LoVo (cell line): ENCODE data around the gene CEMIP2.
"Not testable (repeated sequence)": the region's sequence is repeated elsewhere in the genome, so short reads cannot be mapped to it uniquely, and the experiment has no call there.

ENCODE experiments used
- DNase-seq: peaks from one replicate; pipeline ENCODE4 v3.0.0-alpha.2; 2016; ENCODE audit warnings: low spot score

Gene CEMIP2

DNA sequence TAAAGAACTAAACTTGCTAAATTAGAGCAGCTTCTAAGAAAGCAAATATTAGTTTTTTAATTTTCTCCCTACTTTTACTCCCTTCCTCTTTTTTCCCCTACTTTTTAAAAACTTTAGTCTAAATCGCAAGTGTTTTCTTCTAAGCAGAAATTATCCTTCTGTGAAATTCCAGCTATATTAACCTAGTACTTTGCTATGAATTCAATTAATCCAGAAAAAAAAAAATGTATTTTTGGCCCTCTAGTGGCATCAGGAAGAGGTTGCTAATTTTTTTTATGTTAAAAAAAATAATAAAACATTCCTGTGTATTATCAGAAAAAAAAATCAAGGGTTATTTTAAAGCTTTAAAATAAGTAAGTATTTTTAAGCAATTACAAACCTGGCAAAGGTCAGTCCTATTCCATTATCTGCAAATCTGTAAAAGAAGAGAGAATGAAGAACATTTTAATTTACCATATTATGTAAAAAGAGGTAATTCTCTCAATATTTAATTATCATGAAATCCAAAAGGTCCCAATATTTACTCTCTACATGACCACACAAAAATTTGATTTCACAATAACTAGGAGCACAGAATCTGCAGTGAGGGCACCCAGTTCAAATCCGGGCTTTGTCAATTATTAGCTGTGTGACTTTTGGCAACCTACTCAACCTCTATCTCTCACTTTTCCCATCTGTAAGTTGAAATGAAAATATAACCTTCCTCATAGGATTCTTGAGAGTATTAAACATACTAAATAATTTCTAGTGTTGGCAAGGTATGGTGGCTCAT lies 52.0 kb downstream of the CEMIP2 start:
- no peak for DNase-seq

DNA sequence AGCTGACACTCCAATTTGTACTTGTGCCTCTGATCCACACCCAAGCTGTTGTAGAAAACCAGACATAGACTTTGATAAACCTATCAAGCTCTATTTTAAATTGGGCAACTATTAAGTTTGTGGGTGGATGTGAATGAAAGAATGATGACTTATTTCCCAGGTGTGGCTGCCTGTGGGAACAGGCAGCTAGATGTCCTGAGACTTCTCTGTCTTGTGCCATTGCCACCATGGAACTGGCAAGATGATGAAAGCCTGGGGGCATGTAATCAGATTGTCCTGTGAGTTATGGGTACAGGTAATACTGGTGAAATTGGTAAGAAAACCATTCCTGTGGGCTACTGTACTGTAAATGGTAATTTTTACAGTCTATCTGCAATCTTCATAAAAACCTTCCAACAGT lies 57.5 kb downstream of the CEMIP2 start:
- no peak for DNase-seq

DNA sequence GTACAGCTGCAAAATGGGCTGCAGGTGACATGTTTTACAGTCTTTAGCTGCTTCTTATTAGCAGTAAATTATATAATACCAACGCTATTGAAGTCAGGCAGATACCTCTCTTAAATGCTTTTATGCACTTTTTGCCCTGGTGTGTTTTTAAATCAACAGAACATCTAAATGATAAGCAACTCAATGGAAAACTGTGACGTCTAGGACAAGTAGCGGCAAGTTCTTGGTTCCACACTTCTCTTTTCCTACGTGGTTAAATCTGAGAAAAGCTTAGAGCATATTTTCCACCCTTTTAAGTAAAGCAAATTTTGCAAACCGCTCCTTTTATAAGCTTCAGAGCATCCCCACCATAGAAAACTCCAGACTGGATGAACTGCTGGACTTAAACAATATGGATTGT lies 58.1 kb downstream of the CEMIP2 start:
- DNase-seq, result no peak

DNA sequence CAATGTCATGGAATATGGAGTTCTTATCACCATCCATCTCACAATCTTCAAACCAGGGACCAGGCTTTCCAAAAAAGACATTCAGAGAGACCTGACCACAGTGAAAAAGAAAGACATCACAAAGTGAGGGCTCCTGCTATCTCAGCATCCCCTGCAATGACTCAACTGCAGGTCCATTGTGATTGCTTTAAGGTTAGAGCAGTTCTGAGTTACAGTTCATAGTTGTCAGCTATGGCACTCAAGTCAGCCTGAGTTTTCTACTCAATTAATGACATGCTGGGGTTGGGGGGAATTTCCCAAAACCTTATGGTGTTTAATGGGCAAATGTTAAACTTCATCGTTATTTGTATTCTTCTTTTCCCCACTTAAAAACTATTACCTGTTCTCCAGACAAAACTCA lies 58.9 kb downstream of the CEMIP2 start:
- no peak for DNase-seq

DNA sequence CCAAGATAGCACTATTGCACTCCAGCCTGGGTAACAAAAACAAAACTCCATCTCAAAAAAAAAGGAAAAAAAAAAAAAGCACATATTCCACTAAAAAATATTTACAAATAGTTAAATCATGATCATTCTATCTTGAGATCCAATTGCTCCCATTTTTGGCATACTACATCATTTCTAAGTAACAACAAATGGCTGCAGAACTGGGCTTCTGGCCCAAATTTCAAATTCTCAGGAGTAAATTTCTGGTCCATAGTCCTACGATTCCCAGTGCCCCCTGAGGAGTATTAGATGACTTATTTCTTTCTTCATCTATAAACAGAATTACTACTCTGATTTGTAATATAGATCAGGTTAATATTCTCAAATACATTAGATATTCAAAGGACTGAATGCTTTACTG lies 62.1 kb downstream of the CEMIP2 start:
- DNase-seq, result no peak

DNA sequence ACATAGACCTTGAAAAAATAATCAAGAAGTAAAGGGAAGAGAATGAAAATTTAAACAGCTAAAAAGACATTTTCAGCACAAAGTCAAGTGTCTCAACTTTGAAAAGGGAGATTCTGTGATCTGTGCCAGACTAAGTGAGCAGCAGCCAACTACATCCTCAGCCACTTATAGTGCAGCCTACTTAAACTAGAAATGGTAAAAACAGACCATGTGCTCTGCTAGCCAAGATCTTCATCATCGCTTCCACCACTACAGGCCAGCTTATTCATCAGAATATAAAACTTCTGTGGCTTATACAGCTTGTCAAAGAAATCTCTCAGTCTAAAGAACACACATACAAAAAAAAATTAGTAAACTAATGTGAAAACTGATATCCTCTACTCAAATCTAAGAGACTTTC lies 63.5 kb downstream of the CEMIP2 start:
- no peak for DNase-seq

DNA sequence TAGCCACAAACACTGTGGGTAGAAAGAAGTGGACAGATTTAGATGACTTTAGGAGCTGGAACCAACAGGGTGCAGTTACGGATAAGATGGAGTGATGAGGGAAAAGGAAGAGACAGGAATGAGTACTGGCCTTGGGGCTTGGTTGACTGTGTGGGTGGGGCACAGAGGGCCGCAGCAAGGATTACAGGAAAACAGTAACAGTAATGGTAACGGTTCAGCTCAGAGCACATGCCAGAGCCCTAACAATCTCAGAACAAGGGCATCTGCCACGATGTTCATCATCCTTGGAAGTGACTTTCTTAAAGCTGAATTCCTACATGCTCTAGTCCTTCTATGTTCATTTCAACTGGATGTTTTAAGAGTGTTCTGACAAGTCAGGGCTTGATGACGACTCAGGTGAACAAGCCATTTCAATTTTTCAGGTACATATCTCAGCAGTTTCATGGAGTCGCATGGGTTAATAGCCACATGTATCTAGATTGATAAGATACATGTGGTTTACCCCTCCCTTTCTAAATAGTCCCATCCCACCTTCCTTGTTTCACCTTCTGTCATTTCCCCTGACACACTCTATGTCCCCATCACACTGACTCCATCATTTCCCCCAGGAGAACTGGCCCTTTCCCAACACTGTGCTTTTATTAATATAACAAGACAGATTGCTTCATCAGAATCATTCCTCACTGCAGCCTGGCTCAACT lies 65.0 kb downstream of the CEMIP2 start:
- DNase-seq, result no peak

DNA sequence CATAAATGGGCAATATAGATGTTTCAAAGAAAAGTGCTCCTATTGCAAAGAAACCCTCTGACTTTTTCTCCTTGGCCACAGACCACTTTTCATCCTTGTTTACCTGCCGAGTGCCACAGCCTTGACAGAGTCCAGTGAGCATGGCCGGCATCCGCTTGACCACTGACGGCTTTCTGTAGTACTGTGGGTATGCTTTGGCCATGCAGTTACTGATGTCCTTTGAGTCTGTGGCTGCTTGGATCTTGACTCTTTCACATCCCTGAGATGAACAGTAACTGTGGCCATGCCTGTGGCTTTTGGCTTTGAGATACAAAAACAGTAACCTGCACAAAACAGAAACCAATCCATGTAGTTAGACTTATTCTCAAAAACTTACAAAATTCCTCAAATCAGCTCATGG lies 70.4 kb downstream of the CEMIP2 start:
- DNase-seq, result no peak

DNA sequence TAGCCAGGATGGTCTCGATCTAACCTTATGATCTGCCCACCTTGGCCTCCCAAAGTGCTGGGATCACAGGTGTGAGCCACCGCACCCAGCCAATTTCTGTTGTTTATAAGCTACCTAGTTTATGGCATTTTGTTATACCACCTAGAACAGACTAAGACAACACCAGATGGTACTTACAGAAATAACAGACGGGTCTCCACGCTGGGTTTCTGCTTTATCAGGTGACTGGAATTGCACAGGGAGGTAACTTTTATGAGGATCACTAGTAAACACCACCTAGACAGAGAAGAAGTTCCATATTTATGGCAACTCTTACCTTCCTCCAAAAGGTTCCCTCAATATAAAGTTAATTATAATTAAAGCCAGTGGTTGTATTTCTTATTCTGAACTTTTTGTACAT lies 74.0 kb downstream of the CEMIP2 start:
- DNase-seq, result no peak

DNA sequence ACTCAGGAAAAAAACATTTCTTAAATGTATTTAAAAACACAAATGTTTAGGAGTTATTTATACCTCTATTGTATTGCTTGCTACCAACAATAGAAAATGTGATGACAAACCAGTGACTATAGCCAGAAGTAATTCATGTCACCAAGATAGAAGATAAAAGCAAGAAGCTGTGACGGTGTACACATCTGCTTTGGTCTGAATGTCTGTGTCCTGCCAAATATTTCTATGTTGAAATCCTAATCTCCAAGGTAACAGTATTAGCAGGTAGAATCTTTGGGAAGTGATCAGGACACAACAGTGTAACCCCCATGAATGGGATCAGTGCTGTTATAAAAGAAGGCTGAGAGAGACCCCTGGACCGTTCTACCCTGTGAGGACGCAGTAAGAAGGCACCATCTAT lies 74.7 kb downstream of the CEMIP2 start:
- DNase-seq, result no peak

DNA sequence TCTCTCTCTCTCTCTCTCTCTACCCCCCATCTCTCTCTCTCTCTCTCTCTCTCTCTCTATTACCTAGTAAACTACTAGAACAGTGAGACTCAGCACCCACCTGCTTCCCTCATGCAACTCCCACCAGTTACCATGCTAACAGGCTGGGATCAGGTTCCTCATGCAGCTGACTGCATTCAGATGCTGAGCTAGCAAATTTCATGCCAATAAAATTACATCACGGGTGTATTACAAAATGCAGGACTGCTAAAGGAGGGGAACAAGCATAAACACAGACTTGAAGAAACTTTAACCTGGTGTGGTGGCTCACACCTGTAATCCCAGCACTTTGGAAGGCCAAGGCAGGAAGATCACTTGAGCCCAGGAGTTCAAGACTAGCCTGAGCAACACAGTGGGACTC lies 76.0 kb downstream of the CEMIP2 start:
- DNase-seq, result no peak

DNA sequence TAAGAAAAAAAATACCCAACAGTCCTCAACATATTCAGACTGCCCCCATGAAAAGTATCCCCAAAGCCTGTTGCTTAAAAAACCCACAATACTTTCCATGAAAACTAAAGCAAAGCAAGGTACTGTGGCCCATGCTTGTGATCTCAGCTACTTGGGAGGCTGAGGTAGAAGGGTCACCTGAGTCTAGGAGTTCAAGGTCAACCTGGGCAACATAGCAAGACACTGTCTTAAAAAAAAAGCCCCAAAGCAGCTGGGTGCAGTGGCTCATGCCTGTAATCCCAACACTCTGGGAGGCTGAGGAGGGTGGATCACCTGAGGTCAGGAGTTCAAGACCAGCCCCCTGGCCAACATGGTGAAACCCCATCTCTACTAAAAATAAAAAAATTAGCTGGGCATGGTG lies 76.7 kb downstream of the CEMIP2 start:
- DNase-seq, result not testable (repeated sequence)

DNA sequence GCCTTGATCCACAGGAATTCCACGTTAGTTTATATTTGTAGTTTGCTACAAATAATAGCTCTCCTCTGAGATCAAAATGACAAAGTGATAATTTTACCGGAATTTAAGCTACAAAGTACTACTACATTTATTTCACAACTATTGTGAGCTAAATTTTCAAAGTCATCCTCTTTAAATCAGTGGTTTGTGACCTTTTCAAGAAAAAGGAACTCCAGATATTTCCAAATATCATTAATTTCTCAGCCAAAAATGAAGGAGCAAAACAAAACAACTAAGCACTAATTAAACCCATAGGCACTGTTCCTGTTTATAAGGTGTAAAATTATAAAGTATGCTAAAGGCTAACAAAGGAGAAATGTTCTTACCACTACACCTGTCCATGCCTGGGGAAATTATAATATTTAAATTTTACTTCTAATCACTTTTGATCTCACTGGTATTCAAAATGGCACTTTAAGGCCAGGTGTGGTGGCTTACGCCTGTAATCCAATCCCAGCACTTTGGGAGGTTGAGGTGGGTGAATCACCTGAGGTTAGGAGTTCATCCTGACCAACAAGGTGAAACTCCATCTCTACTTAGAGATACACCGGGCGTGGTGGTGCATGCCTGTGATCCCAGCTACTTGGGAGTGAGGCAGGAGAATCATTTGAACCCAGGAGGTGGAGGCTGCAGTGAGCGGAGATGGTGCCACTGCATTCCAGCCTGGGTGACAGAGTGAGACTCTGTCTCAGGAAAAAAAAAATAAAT lies 77.5 kb downstream of the CEMIP2 start:
- no peak for DNase-seq

DNA sequence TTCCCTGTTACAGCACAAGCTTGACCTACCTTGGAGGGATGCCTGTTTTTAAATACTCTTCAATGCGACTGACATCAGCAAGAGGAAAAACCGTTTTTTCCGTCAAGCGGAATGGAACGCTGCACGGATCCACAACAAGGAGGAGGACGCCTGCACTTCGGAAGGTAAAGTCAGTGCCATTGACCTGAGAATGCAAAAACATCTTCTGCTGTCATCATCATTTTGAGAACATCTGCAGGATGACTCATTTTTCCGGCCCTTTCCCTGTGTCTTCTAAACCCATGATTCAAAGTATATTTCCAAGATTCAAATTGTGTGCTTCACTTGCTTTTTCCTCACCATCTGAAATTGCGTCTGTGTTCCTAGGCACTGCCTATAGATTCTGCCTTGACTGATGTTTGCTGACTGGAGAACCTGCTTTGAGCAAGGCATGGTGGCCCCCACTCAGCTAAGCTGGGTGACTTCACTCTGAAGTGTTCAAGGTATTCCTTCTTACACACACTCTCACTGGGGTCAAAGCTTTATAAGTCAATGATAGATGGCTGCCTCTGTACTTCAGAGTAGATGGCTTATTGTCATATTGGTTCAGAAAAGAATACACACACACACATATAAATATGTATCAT lies 78.1 kb downstream of the CEMIP2 start:
- DNase-seq, result no peak

DNA sequence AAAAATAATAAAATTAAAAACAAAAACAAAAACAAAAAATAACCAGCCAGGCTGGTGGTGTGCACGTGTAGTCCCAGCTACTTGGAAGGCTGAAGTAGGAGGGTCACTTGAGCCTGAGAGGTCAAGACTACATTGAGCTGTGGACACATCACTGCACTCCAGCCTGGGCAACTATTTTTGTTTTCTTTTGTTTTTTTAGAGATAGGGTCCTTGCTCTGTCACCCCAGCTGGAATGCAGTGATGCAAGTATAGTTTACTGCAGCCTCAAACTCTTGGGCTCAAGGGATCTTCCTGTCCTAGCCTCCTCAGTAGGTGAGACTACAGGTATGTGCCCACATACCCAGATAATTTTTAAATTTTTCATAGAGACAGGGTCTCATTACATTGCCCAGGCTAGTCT lies 80.6 kb downstream of the CEMIP2 start:
- DNase-seq, result no peak

DNA sequence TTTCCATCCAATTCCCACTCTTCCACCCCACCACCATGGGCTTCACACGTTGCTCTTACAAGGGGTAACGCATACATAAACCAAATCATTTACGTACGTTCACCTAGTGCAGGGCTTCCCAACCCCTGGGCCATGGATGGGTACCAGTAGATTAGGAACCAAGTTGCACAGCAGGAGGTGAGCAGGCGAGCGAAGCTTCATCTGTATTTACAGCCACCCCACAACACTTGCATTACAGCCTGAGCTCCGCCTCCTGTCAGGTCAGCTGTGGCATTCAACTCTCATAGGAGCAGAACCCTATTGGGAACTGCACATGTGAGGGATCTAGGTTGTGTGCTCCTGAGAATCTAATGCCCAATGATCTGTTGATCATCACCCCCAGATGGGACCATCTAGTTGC lies 82.3 kb downstream of the CEMIP2 start:
- DNase-seq, result no peak

DNA sequence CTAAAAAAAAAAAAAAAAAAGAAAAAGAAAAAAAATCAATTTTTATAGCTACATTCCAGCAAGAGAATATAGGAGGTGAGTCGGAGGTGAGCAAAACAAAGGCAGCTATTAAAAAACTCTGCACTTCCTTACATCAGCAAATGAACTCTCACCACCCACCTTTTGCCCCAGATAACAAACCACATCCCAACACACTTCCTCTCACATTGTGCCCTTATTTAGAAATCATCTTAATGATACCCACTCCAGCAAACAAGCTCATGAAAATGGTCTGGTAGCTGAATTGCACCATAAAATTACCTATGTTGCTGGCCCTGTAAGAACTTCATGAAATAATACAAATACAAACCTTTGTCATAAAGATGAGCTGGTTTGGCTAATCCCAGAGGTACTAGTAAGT lies 82.9 kb downstream of the CEMIP2 start:
- DNase-seq, result peak; percentile 25

DNA sequence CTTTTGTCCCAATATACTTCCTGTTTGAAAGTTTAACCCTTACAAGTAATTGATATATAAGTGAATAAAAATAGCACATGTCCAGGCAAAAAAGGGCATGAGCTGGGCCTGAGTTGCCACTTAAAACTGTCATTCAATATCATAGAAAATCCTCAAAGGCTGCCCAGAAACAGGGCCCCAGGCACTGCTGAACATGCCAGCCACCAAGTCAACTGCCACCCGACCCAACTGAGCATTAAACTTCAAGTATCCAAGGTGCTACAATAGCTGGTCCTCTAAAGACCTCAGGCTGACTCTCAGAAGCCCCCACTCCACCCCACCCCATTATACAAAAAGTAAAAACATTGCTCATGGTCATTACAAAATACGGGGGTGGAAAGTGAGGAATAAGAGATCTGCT lies 83.7 kb downstream of the CEMIP2 start:
- DNase-seq, result no peak

DNA sequence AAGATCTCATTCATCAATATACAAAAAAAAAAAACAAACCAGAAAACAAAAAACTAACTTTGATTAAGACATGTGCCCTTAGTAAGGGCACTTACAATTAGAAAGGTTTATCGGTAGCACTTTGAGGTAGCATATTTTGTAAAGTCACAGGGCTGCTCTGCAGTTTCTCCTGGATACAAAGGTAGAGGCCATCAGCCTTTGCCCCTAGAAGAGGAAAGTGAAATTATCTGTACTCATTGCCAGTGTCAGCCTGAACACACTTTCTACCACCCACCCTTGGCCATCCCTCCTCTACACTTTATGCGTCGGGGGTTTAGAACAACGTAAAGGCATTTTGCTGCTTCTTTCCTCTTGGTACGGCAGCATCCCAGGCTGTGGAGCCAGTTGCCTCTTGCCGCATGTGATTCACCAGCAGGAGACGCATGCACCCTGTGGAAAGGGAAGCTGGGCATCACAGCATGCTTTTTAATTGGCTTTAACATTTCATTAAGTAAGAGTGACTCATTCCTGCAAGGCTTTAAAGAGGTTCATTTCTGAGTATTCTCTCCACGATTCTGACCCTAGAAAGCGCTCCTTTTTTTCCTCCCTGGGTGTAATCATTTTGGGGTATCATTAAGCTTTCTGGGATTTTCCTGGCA lies 84.6 kb downstream of the CEMIP2 start:
- peak; percentile 32 for DNase-seq

DNA sequence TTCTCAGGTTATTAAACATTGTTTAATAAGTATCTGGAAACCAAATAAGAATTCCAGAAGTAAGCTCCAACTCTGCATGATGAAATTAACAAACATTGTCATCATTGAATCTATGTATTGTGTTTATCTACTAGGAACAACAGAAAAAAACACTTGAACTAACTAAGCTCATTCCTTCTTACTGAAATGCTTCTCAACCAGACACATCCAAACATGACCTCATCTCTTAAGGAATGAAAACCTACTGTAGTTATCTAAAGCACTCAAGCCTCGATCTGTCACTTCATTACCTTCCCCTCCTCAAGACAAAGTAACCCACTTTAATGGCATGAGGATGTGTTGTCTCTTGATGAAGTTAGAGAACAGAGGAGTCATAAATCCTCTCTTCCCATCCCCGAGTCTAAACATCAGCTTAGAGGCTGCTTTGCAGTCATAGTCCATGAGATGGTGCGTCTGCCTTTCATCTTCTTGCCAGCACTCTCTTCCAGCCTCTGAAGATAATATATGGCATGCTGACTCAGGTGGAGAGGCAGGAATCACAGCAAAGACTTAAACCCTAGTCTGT lies 86.5 kb downstream of the CEMIP2 start:
- DNase-seq, result peak; percentile 32

DNA sequence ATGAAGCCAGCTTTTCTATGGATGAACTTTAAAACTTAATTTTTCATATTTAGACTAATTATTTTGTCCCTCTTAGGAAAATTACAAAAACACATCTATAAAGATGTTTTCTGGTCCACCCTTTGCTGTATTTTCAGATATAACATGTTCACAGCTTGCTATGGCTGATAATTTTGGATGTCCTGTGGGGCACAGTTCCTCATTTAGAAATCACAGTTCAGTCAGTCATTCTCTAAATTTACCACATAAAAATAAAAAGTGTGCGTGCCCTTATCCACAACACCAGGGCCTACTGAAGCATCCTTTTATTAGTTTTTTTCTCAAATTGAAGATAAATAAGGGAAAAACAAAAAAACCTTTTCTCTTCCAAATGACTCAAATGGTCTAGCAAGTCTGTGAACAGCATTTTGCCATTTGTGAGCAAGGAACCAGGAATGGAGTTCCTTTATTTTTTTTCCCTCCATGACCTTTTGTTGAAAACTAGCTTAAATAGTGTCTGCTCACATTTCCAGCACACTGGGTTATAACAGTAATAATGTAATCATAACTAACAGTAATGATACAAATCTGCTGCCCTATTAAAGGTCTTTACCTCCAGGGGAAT lies 87.1 kb downstream of the CEMIP2 start:
- no peak for DNase-seq
